H1 (cell line): Measurements from ENCODE around the gene AGAP1. TPM values are rescaled to one million over a fixed set of nuclear protein-coding genes. Genes with fewer than 3 reads are reported as not detected.

Experiments
- CTCF ChIA-PET: fragments of 300-600 bp; sonication (Branson Sonifier 250); formaldehyde crosslinking; loops from one replicate; lab custom pipeline; 2021; ENCODE audit not compliant: partially characterized antibody; lab: Charles Lee
- POLR2A ChIA-PET: fragments of 300-600 bp; sonication (Branson Sonifier 250); formaldehyde crosslinking; loops from one replicate; lab custom pipeline; 2021; ENCODE audit warnings: inconsistent platforms; ENCODE audit not compliant: partially characterized antibody; lab: Charles Lee
- DNase-seq, 2 experiments: peaks; one replicate each; pipeline versions ENCODE4 v3.0.0 to v3.0.0-alpha.2; 2010 to 2022; ENCODE audit warnings: low spot score in 2 of 2, low read depth in 1 of 2, mixed read lengths in 1 of 2
- FAIRE-seq: peaks from 2 replicates; lab custom pipeline; 2011; peaks lifted over from hg19 to GRCh38; lab: Jason Lieb, UNC
- H2AFZ ChIP-seq: 2 replicates; pipeline ENCODE4 v1.8.1; 2012; ENCODE audit warnings: low read length, inconsistent platforms
- H2AK5ac ChIP-seq: 2 replicates; pipeline ENCODE4 v1.6.1; 2013; ENCODE audit warnings: low read depth, low read length
- H2BK120ac ChIP-seq: replicated peaks from 2 replicates; pipeline ENCODE3; 2013; ENCODE audit warnings: low read depth, low read length, inconsistent platforms
- H2BK12ac ChIP-seq: 2 replicates; pipeline ENCODE4 v1.6.1; 2013; ENCODE audit warnings: low read depth, low read length
- H2BK15ac ChIP-seq: 2 replicates; pipeline ENCODE4 v1.6.1; 2013; ENCODE audit warnings: low read length
- H2BK20ac ChIP-seq: 2 replicates; pipeline ENCODE4 v1.6.1; 2013; ENCODE audit warnings: low read length
- H2BK5ac ChIP-seq: 2 replicates; pipeline ENCODE4 v1.6.1; 2013; ENCODE audit warnings: low read depth, low read length
- H3K14ac ChIP-seq: 2 replicates; pipeline ENCODE4 v1.6.1; 2013; ENCODE audit warnings: inconsistent platforms; ENCODE audit not compliant: insufficient read length
- H3K18ac ChIP-seq: 2 replicates; pipeline ENCODE4 v1.6.1; 2013; ENCODE audit warnings: low read length; ENCODE audit errors: extremely low read depth
- H3K23ac ChIP-seq: 2 replicates; pipeline ENCODE4 v1.6.1; 2013; ENCODE audit warnings: inconsistent platforms; ENCODE audit not compliant: insufficient read length
- H3K23me2 ChIP-seq: 2 replicates; pipeline ENCODE4 v1.6.1; 2013; ENCODE audit warnings: low read depth, low read length
- H3K27ac ChIP-seq: 2 replicates; pipeline ENCODE4 v1.6.1; 2011; ENCODE audit warnings: low read depth, low read length, inconsistent platforms
- H3K27me3 ChIP-seq, 4 experiments: replicated peaks in 1 of 4; 1 replicate in 1 of 4; 2 replicates in 3 of 4; pipeline versions ENCODE4 v1.6.1 to v1.8.1; 2011 to 2013; ENCODE audit warnings: low read length in 3 of 4, mild to moderate bottlenecking in 3 of 4, inconsistent platforms in 2 of 4, mixed read lengths in 2 of 4, moderate library complexity in 1 of 4; ENCODE audit not compliant: control insufficient read depth in 3 of 4, insufficient read depth in 3 of 4; ENCODE audit errors: extremely low read depth in 1 of 4
- H3K36me3 ChIP-seq, 4 experiments: 2 replicates each; pipeline versions ENCODE4 v1.6.1 to v1.8.1; 2011 to 2013; ENCODE audit warnings: mild to moderate bottlenecking in 4 of 4, low read length in 3 of 4, moderate library complexity in 2 of 4, control low read depth in 1 of 4, inconsistent platforms in 1 of 4; ENCODE audit not compliant: insufficient read depth in 4 of 4, control insufficient read depth in 2 of 4
- H3K4ac ChIP-seq: replicated peaks from 2 replicates; pipeline ENCODE3; 2013; ENCODE audit warnings: low read length, low read depth, mixed read lengths, inconsistent platforms; ENCODE audit not compliant: insufficient read length
- H3K4me1 ChIP-seq, 4 experiments: replicated peaks in 1 of 4; 1 replicate in 1 of 4; 2 replicates in 3 of 4; pipeline versions ENCODE4 v1.6.1 to v1.8.1; 2011 to 2013; ENCODE audit warnings: low read length in 3 of 4, inconsistent platforms in 2 of 4, mixed read lengths in 1 of 4; ENCODE audit not compliant: insufficient read depth in 4 of 4, control insufficient read depth in 3 of 4
- H3K4me2 ChIP-seq, 2 experiments: 2 replicates each; pipeline versions ENCODE4 v1.6.1 to v1.8.1; 2011 to 2013; ENCODE audit warnings: low read depth in 2 of 2, low read length in 2 of 2, control low read depth in 1 of 2, inconsistent platforms in 1 of 2, mild to moderate bottlenecking in 1 of 2; ENCODE audit not compliant: insufficient read depth in 1 of 2
- H3K4me3 ChIP-seq, 4 experiments: fragments of 200-600, 300-600 bp in 1 of 4; sonication (generic), shearing (Covaris generic), sonication (Bioruptor Twin) in 1 of 4; 2 replicates each; pipeline versions ENCODE4 v1.5.1 to v1.8.1; 2011 to 2016; ENCODE audit warnings: low read length in 4 of 4, low read depth in 3 of 4, control low read depth in 2 of 4, inconsistent platforms in 2 of 4, mild to moderate bottlenecking in 2 of 4, mixed read lengths in 1 of 4, moderate library complexity in 1 of 4; ENCODE audit not compliant: insufficient read depth in 2 of 4; ENCODE audit errors: extremely low read depth in 1 of 4
- H3K56ac ChIP-seq: replicated peaks from 2 replicates; pipeline ENCODE3; 2013; ENCODE audit warnings: low read depth, mild to moderate bottlenecking, mixed read lengths, low read length, inconsistent platforms; ENCODE audit not compliant: insufficient read length
- H3K79me1 ChIP-seq: 2 replicates; pipeline ENCODE4 v1.6.1; 2013; ENCODE audit warnings: low read depth, low read length, control low read depth
- H3K79me2 ChIP-seq, 2 experiments: 2 replicates each; pipeline versions ENCODE4 v1.6.1 to v1.8.1; 2012 to 2013; ENCODE audit warnings: low read length in 2 of 2, mild to moderate bottlenecking in 2 of 2, inconsistent platforms in 1 of 2; ENCODE audit not compliant: insufficient read depth in 2 of 2, control insufficient read depth in 1 of 2
- H3K9ac ChIP-seq, 4 experiments: replicated peaks in 1 of 4; 1 replicate in 1 of 4; 2 replicates in 3 of 4; pipeline versions ENCODE4 v1.6.1 to v1.8.1; 2011 to 2013; ENCODE audit warnings: low read depth in 3 of 4, low read length in 3 of 4, control low read depth in 2 of 4, mild to moderate bottlenecking in 2 of 4, moderate library complexity in 2 of 4, inconsistent platforms in 1 of 4; ENCODE audit errors: extremely low read depth in 1 of 4
- H3K9me3 ChIP-seq, 2 experiments: 2 replicates each; pipeline versions ENCODE4 v1.6.1 to v1.8.1; 2012 to 2013; ENCODE audit warnings: mild to moderate bottlenecking in 2 of 2, moderate library complexity in 2 of 2, control low read depth in 1 of 2, inconsistent platforms in 1 of 2, low read depth in 1 of 2, low read length in 1 of 2, mixed read lengths in 1 of 2; ENCODE audit not compliant: insufficient read depth in 2 of 2
- H4K20me1 ChIP-seq, 2 experiments: replicated peaks in 1 of 2; 2 replicates each; pipeline versions ENCODE3 to v1.8.1; 2011 to 2013; ENCODE audit warnings: inconsistent platforms in 2 of 2, low read length in 2 of 2, mild to moderate bottlenecking in 1 of 2; ENCODE audit not compliant: insufficient read depth in 2 of 2, control insufficient read depth in 1 of 2
- H4K5ac ChIP-seq: 2 replicates; pipeline ENCODE4 v1.6.1; 2013; ENCODE audit warnings: low read length, low read depth, mixed read lengths, inconsistent platforms; ENCODE audit not compliant: insufficient read length
- H4K8ac ChIP-seq: 2 replicates; pipeline ENCODE4 v1.8.0; 2013; ENCODE audit warnings: mild to moderate bottlenecking, moderate library complexity, low read length, inconsistent platforms; ENCODE audit not compliant: insufficient read depth; ENCODE audit errors: extremely low read depth
- H4K91ac ChIP-seq: replicated peaks from 2 replicates; pipeline ENCODE3; 2013; ENCODE audit warnings: low read length, mixed read lengths, inconsistent platforms; ENCODE audit not compliant: insufficient read length
- CTCF ChIP-seq, 3 experiments: IDR thresholded peaks; 1 replicate in 2 of 3; 2 replicates in 1 of 3; pipeline versions ENCODE4 v1.5.1 to v1.6.1; 2011; ENCODE audit warnings: low read length in 3 of 3, mild to moderate bottlenecking in 3 of 3, inconsistent platforms in 2 of 3, low read depth in 1 of 3, moderate library complexity in 1 of 3; ENCODE audit not compliant: insufficient read depth in 1 of 3; ENCODE audit errors: control extremely low read depth in 1 of 3
- RAD21 ChIP-seq, 2 experiments: IDR thresholded peaks in 1 of 2; conservative IDR thresholded peaks in 1 of 2; 2 replicates each; pipeline ENCODE4 v1.6.1; 2011; ENCODE audit warnings: low read depth in 2 of 2, low read length in 2 of 2, improper control_type of control experiment in 1 of 2, inconsistent platforms in 1 of 2, mild to moderate bottlenecking in 1 of 2, moderate library complexity in 1 of 2
- ZNF274 ChIP-seq: IDR thresholded peaks from 2 replicates; pipeline ENCODE4 v1.7.0; 2012; ENCODE audit warnings: low read length, borderline replicate concordance; ENCODE audit errors: extremely low read depth
- WGBS, 2 experiments: shearing (Covaris generic) in 1 of 2; methylation state at CpG; one replicate each; pipeline versions ENCODE4 v1.1.6 to v1.1.7; 2013 to 2015; ENCODE audit warnings: low lambda C conversion rate in 2 of 2, mixed read lengths in 2 of 2, inconsistent platforms in 1 of 2, low coverage in 1 of 2, missing lambda C conversion rate in 1 of 2; ENCODE audit not compliant: insufficient replicate concordance in 2 of 2, insufficient coverage in 1 of 2, insufficient read length in 1 of 2; ENCODE audit errors: extremely low coverage in 1 of 2, missing lambda C conversion rate in 1 of 2; 5-methylcytosine and 5-hydroxymethylcytosine counted together
- polyA plus RNA-seq, 7 experiments: library from polyadenylated mRNA; depleted of rRNA in 3 of 7; stranded (reverse) in 5 of 7; unstranded in 2 of 7; fragments of >200 nt in 5 of 7; fragments of 200-250 nt in 2 of 7; gene quantifications; 1 replicate in 5 of 7; 2 replicates in 1 of 7; 4 replicates in 1 of 7; pipeline versions ENCODE4 v1.2.1 to v1.2.3, GENCODE V29; 2011 to 2013; ENCODE audit warnings: missing spikeins in 2 of 7, mixed read lengths in 2 of 7
- total RNA-seq: library from RNA; stranded (reverse); fragmentation: NEBNext Ultra II Directional; extraction: Animal tissue kit (Norgen Biotek cat#: 25700); gene quantifications from 2 replicates; pipeline ENCODE4 v1.2.1, GENCODE V29; 2021

Gene AGAP1
- total and polyA plus RNA-seq, 2 of the 8 experiments (the other 6 are each of a cell fraction or from before 2014, with no cell fraction given), result 18.1 to 39.4 TPM

- Histone ChIP-seq H2BK12ac (no peak overlapping the region), H3K79me2 (peaks cover 0 to 39% of the 10 kb centered on the region in 2 experiments; a peak in 2 of 4 replicates)
- no peak for FAIRE-seq
Measured at GRCh38 chr2:235594041-235594440, 100.2 kb downstream of the AGAP1 start.

More at GRCh38 chr2:235594041-235594440, 100.2 kb downstream of the AGAP1 start:
- Histone ChIP-seq H2BK15ac (no peak overlapping the region), H2AFZ (no peak overlapping the region), H3K14ac (no peak overlapping the region), H3K79me1 (peaks cover 8% of the 10 kb centered on the region), H4K20me1 (peaks cover 15 to 16% of the 10 kb centered on the region in 2 experiments), H3K56ac (no peak overlapping the region), H2BK5ac (no peak overlapping the region), H3K9me3 (no peaks in the 10 kb centered on the region), H3K23me2 (no peaks in the 10 kb centered on the region), H2AK5ac (no peak overlapping the region), H2BK20ac (no peak overlapping the region), H3K23ac (no peak overlapping the region), H4K91ac (no peak overlapping the region), H3K36me3 (no peaks in the 10 kb centered on the region), H3K18ac (no peak overlapping the region), H3K27ac (no peak overlapping the region), H3K27me3 (no peaks in the 10 kb centered on the region), H3K9ac (no peak overlapping the region), H4K8ac (no peak overlapping the region), H2BK120ac (no peak overlapping the region), H3K4me1 (peaks cover 0 to 3% (median 0%) of the 10 kb centered on the region in 4 experiments; a peak in 1 of 7 replicates), H3K4me2 (no peak overlapping the region), H3K4ac (no peak overlapping the region), H4K5ac (no peak overlapping the region), H3K4me3 (no peak overlapping the region)
- TF ChIP-seq ZNF274 (no peak), CTCF (IDR thresholded peaks at IDR 0.05; ENCODE audit: control extremely low read depth in 1 of 3, insufficient read depth in 1 of 3, low read depth in 1 of 3, low read length in 3 of 3) (peak in 2 of 3 experiments; percentile 44 to 53; a peak in 2 of 4 replicates), RAD21 (IDR thresholded peaks at IDR 0.05 in 1 of 2, conservative IDR thresholded peaks at IDR 0.05 in 1 of 2; ENCODE audit: low read depth in 2 of 2, low read length in 2 of 2) (peak; percentile 76 to 83)
- CTCF ChIA-PET, result interaction anchor here (0.6 to 6.1 kb wide), 31 partner anchors 8 to 459 kb away, joined by 3 to 111 read pairs (median 4); no protein-coding TSS in a partner anchor
- WGBS, 2 experiments, result 27% methylated on average over 3 of the region's 3 CpGs; no CpG with 5 or more reads in 1 of the 2 experiments
- POLR2A ChIA-PET, result no interaction called here
- no peak for DNase-seq
